OCI-LY7 (cell line): Measurements from ENCODE around the gene MIPEP. TPM values are rescaled to one million over a fixed set of nuclear protein-coding genes. Genes with fewer than 3 reads are reported as not detected.

Experiments used
- BruUV-seq: library from RNA; stranded (reverse); fragments of 400-500 nt; replicated peaks from 2 replicates; lab custom pipeline; 2021; lab: Mats Ljungman, UMichigan
- CTCF ChIA-PET: fragments of 300-600 bp; sonication (Branson Sonifier 250); formaldehyde crosslinking; loops from one replicate; lab custom pipeline; 2022; ENCODE audit warnings: antibody characterized with exemption; ENCODE audit not compliant: unreplicated experiment; lab: Charles Lee
- POLR2A ChIA-PET: fragments of 300-600 bp; sonication (Branson Sonifier 250); formaldehyde crosslinking; loops from one replicate; lab custom pipeline; 2022; ENCODE audit warnings: antibody characterized with exemption; lab: Charles Lee
- DNase-seq: peaks from one replicate; pipeline ENCODE4 v3.0.0-alpha.2; 2015; ENCODE audit warnings: low spot score
- H2AFZ ChIP-seq: fragments of 200-600 bp; sonication (generic), shearing (Covaris generic); 2 replicates; pipeline ENCODE4 v1.6.1; 2014; ENCODE audit warnings: mild to moderate bottlenecking, antibody characterized with exemption, low read length, moderate library complexity
- H3K27ac ChIP-seq: fragments of 200-600 bp; sonication (generic); 2 replicates; pipeline ENCODE4 v1.5.1; 2014; ENCODE audit warnings: mixed run types, low read depth, mild to moderate bottlenecking, moderate library complexity, low read length, inconsistent platforms; ENCODE audit not compliant: poor library complexity, severe bottlenecking
- H3K36me3 ChIP-seq: fragments of 200-600 bp; sonication (generic); 2 replicates; pipeline ENCODE4 v1.6.1; 2014; ENCODE audit warnings: mild to moderate bottlenecking, antibody characterized with exemption, low read length, moderate library complexity, mixed read lengths; ENCODE audit not compliant: insufficient read depth
- H3K4me1 ChIP-seq: fragments of 200-600 bp; sonication (generic); 2 replicates; pipeline ENCODE4 v1.5.1; 2014; ENCODE audit warnings: mild to moderate bottlenecking, low read length; ENCODE audit not compliant: insufficient read depth, poor library complexity, severe bottlenecking
- H3K4me2 ChIP-seq: fragments of 200-600 bp; sonication (generic); 2 replicates; pipeline ENCODE4 v1.6.1; 2014; ENCODE audit warnings: mild to moderate bottlenecking, low read length
- H3K4me3 ChIP-seq: fragments of 200-600 bp; sonication (generic); 2 replicates; pipeline ENCODE4 v1.5.1; 2014; ENCODE audit warnings: mild to moderate bottlenecking, low read depth, low read length; ENCODE audit not compliant: poor library complexity, severe bottlenecking
- H3K79me2 ChIP-seq: fragments of 200-600 bp; sonication (generic); 2 replicates; pipeline ENCODE4 v1.6.1; 2016; ENCODE audit warnings: low read depth, mild to moderate bottlenecking, low read length, moderate library complexity, mixed read lengths; ENCODE audit not compliant: insufficient read depth
- H3K9me2 ChIP-seq: fragments of 200-600 bp; sonication (generic); 2 replicates; pipeline ENCODE4 v1.6.1; 2016; ENCODE audit warnings: mild to moderate bottlenecking, low read length, mixed read lengths; ENCODE audit not compliant: insufficient read depth
- H3K9me3 ChIP-seq: fragments of 200-600 bp; sonication (generic); 2 replicates; pipeline ENCODE4 v1.6.1; 2014; ENCODE audit warnings: mild to moderate bottlenecking, mixed run types, low read length, mixed read lengths
- H4K20me1 ChIP-seq: fragments of 200-600 bp; sonication (generic); 2 replicates; pipeline ENCODE4 v1.6.1; 2014; ENCODE audit warnings: mild to moderate bottlenecking, antibody characterized with exemption, low read length, moderate library complexity, mixed read lengths; ENCODE audit not compliant: insufficient read depth
- CTCF ChIP-seq: fragments of 200-600 bp; sonication (generic); conservative IDR thresholded peaks from 2 replicates; pipeline ENCODE4 v1.5.1; 2014; ENCODE audit warnings: mild to moderate bottlenecking, antibody characterized with exemption, low read length, moderate library complexity, mixed read lengths
- EZH2phosphoT487 ChIP-seq: fragments of 200-600 bp; sonication (generic); IDR thresholded peaks from 2 replicates; pipeline ENCODE4 v1.6.1; 2018; ENCODE audit warnings: low read depth, borderline replicate concordance, mild to moderate bottlenecking, mixed run types, antibody characterized with exemption, low read length, moderate library complexity, mixed read lengths
- intact Hi-C: fragments of 100-400 bp; cut with micrococcal nuclease; formaldehyde crosslinking; loops from one replicate; pipeline ENCODE4 v1.10.0; 2022; ENCODE audit not compliant: unreplicated experiment
- total RNA-seq, 2 experiments: library from RNA; depleted of rRNA in 1 of 2; stranded (reverse); fragments of >200 nt in 1 of 2; shearing (Covaris generic) in 1 of 2; gene quantifications; 2 replicates each; pipeline ENCODE4 v1.2.3, GENCODE V29; 2014 to 2022

MIPEP gene
- total RNA-seq, 2 experiments from 2014 or later: 13.5 to 15.7 TPM

- TF ChIP-seq CTCF (no peak), EZH2phosphoT487 (no peak)
- Histone ChIP-seq H3K4me3 (no peak overlapping the region), H3K4me2 (no peak overlapping the region), H3K27ac (no peak overlapping the region), H3K79me2 (no peaks in the 10 kb centered on the region), H3K36me3 (peaks cover 17% of the 10 kb centered on the region), H4K20me1 (no peaks in the 10 kb centered on the region), H3K9me2 (no peaks in the 10 kb centered on the region), H3K9me3 (peaks cover 5% of the 10 kb centered on the region; the same call in 1 of the 2 replicates), H2AFZ (no peak overlapping the region), H3K4me1 (no peaks in the 10 kb centered on the region)
- intact Hi-C loops: no loop called here
- CTCF ChIA-PET: no interaction called here
- POLR2A ChIA-PET: interaction anchor here (0.6 to 2.0 kb wide), 5 partner anchors 8 to 1315 kb away, joined by 3 to 5 read pairs (median 3); no protein-coding TSS in a partner anchor
- no TSS peak for BruUV-seq
- DNase-seq: no peak
Observed at GRCh38 chr13:23824371-23824770, 64.8 kb downstream of the MIPEP start.

GRCh38 chr13:23822252-23822824 lies 66.9 kb downstream of the MIPEP start:
- no peaks in the 10 kb centered on the region for H3K9me2 ChIP-seq
- no peak for DNase-seq
- POLR2A ChIA-PET: interaction anchor here (1.3 kb wide), 1 partner anchor 11 kb away, joined by 3 read pairs; no protein-coding TSS in a partner anchor
- H3K9me3 ChIP-seq: peaks cover 5% of the 10 kb centered on the region; the same call in 1 of the 2 replicates
- no peak overlapping the region for H2AFZ ChIP-seq
- BruUV-seq: no TSS peak
- TF ChIP-seq CTCF (no peak), EZH2phosphoT487 (no peak)
- CTCF ChIA-PET: no interaction called here
- no peak overlapping the region for H3K27ac ChIP-seq
- H4K20me1 ChIP-seq: no peaks in the 10 kb centered on the region
- H3K4me3 ChIP-seq: no peak overlapping the region
- no peaks in the 10 kb centered on the region for H3K79me2 ChIP-seq
- no peak overlapping the region for H3K4me2 ChIP-seq
- peaks cover 17% of the 10 kb centered on the region for H3K36me3 ChIP-seq
- intact Hi-C loops: no loop called here
- no peaks in the 10 kb centered on the region for H3K4me1 ChIP-seq

- no TSS peak for BruUV-seq
- no peak for TF ChIP-seq EZH2phosphoT487
- no peak for TF ChIP-seq CTCF
- H4K20me1 ChIP-seq: no peaks in the 10 kb centered on the region
- ChIA-PET POLR2A (interaction anchor here (0.6 to 1.4 kb wide), 3 partner anchors 9 to 401 kb away, joined by 3 to 9 read pairs (median 3); no protein-coding TSS in a partner anchor), CTCF (no interaction called here)
- H3K9me2 ChIP-seq: no peaks in the 10 kb centered on the region
- no peak overlapping the region for H3K4me2 ChIP-seq
- H3K9me3 ChIP-seq: peaks cover 5% of the 10 kb centered on the region; the same call in 1 of the 2 replicates
- intact Hi-C loops: no loop called here
- H2AFZ ChIP-seq: no peak overlapping the region
- H3K27ac ChIP-seq: no peak overlapping the region
- no peaks in the 10 kb centered on the region for H3K4me1 ChIP-seq
- H3K79me2 ChIP-seq: no peaks in the 10 kb centered on the region
- H3K36me3 ChIP-seq: peaks cover 17% of the 10 kb centered on the region
- H3K4me3 ChIP-seq: no peak overlapping the region
- DNase-seq: no peak
Observed at GRCh38 chr13:23820530-23820929, 68.7 kb downstream of the MIPEP start.
